ENCODE results near the gene CBLB. TPM values are rescaled to one million over a fixed set of nuclear protein-coding genes. Genes with fewer than 3 reads are reported as not detected.

The CBLB gene
- total and polyA plus RNA-seq, 9 of the 15 experiments (the other 6 are each of a cell fraction or from before 2014, with no cell fraction given) = 1.8 to 8.1 (median 5.3) TPM

- H2AFZ ChIP-seq (ENCODE audit: low read depth, low read length) = no peak overlapping the region
- CTCF ChIA-PET (ENCODE audit: low intra/inter-chr PET ratio) = no interaction called here
- H3K79me2 ChIP-seq (ENCODE audit: control insufficient read depth, insufficient read depth, low read length) = no peaks in the 10 kb centered on the region
- no peak overlapping the region for H3K9ac ChIP-seq (ENCODE audit: insufficient read depth in 1 of 2, low read depth in 2 of 2, low read length in 2 of 2)
- ATAC-seq = no peak
- H3K9me1 ChIP-seq (ENCODE audit: control insufficient read depth, insufficient read depth, low read length) = no peaks in the 10 kb centered on the region
- BruUV-seq (replicated peaks) = no TSS peak
- FAIRE-seq = no peak
- no peaks in the 10 kb centered on the region for H3K9me3 ChIP-seq (replicated peaks; ENCODE audit: control insufficient read depth, insufficient read depth, low read depth, low read length)
- TF ChIP-seq TSC22D4 (tag; IDR thresholded peaks at IDR 0.05) (no peak), NCOA4 (IDR thresholded peaks at IDR 0.05; ENCODE audit: partially characterized antibody) (no peak), ZNF316 (IDR thresholded peaks at IDR 0.05) (peak; percentile 47; the same call in 1 of the 2 replicates), PTTG1 (tag; IDR thresholded peaks at IDR 0.05; ENCODE audit: low read depth) (no peak)
- no peak overlapping the region for H3K4me2 ChIP-seq (ENCODE audit: insufficient read depth, low read length)
- H3K27ac ChIP-seq (ENCODE audit: extremely low read depth, low read depth, low read length) = no peak overlapping the region
- H3K4me1 ChIP-seq (replicated peaks in 1 of 2; ENCODE audit: control insufficient read depth in 2 of 2, insufficient read depth in 2 of 2, low read length in 2 of 2) = no peaks in the 10 kb centered on the region
- no peaks in the 10 kb centered on the region for H4K20me1 ChIP-seq (replicated peaks; ENCODE audit: control insufficient read depth, insufficient read depth, low read length)
- intact Hi-C loops (cut with micrococcal nuclease) = no loop called here
- no peak overlapping the region for H3K4me3 ChIP-seq
- 78% methylated on average over 2 of the region's 2 CpGs for WGBS (ENCODE audit: insufficient coverage, low coverage, missing lambda C conversion rate)
- DNase-seq (ENCODE audit: extremely low read depth in 1 of 4, low spot score in 3 of 4) = no peak
- in situ Hi-C loops (cut with MboI) = no loop called here
- H3K36me3 ChIP-seq (ENCODE audit: control insufficient read depth, insufficient read depth, low read length) = peaks cover 2% of the 10 kb centered on the region; the same call in 1 of the 3 replicates
- POLR2A ChIA-PET = no interaction called here
- no peaks in the 10 kb centered on the region for H3K27me3 ChIP-seq (ENCODE audit: control insufficient read depth in 2 of 2, insufficient read depth in 2 of 2, low read length in 2 of 2)
These were observed 12.2 kb downstream of the CBLB start for GRCh38 chr3:105856605-105857004.

- POLR2A ChIA-PET = no interaction called here
- intact Hi-C loops (cut with micrococcal nuclease) = no loop called here
These were observed 14.9 kb downstream of the CBLB start for GRCh38 chr3:105853801-105854432.

More at GRCh38 chr3:105853801-105854432, 14.9 kb downstream of the CBLB start:
- Histone ChIP-seq H3K9me3 (replicated peaks; ENCODE audit: control insufficient read depth, insufficient read depth, low read depth, low read length) (no peaks in the 10 kb centered on the region), H3K27ac (ENCODE audit: extremely low read depth, low read depth, low read length) (no peak overlapping the region), H4K20me1 (replicated peaks; ENCODE audit: control insufficient read depth, insufficient read depth, low read length) (no peaks in the 10 kb centered on the region), H3K36me3 (ENCODE audit: control insufficient read depth, insufficient read depth, low read length) (no peaks in the 10 kb centered on the region), H2AFZ (ENCODE audit: low read depth, low read length) (no peak overlapping the region), H3K4me2 (ENCODE audit: insufficient read depth, low read length) (no peak overlapping the region), H3K79me2 (ENCODE audit: control insufficient read depth, insufficient read depth, low read length) (no peaks in the 10 kb centered on the region), H3K4me3 (no peak overlapping the region), H3K4me1 (replicated peaks in 1 of 2; ENCODE audit: control insufficient read depth in 2 of 2, insufficient read depth in 2 of 2, low read length in 2 of 2) (no peaks in the 10 kb centered on the region), H3K9me1 (ENCODE audit: control insufficient read depth, insufficient read depth, low read length) (no peaks in the 10 kb centered on the region), H3K9ac (ENCODE audit: insufficient read depth in 1 of 2, low read depth in 2 of 2, low read length in 2 of 2) (no peak overlapping the region), H3K27me3 (ENCODE audit: control insufficient read depth in 2 of 2, insufficient read depth in 2 of 2, low read length in 2 of 2) (no peaks in the 10 kb centered on the region)
- WGBS (ENCODE audit: insufficient coverage, low coverage, missing lambda C conversion rate) = 62% methylated on average over 7 of the region's 7 CpGs
- CTCF ChIA-PET (ENCODE audit: low intra/inter-chr PET ratio) = no interaction called here
- ATAC-seq (no peak), FAIRE-seq (no peak), DNase-seq (ENCODE audit: extremely low read depth in 1 of 4, low spot score in 3 of 4) (no peak)
- TF ChIP-seq ZNF24 (IDR thresholded peaks at IDR 0.05) (no peak), MTF1 (CRISPR knock-in tag; IDR thresholded peaks at IDR 0.05; ENCODE audit: borderline replicate concordance) (no peak), TCFL5 (CRISPR knock-in tag; conservative IDR thresholded peaks at IDR 0.05) (no peak), ATF6 (CRISPR knock-in tag; IDR thresholded peaks at IDR 0.05) (no peak)
- no TSS peak for BruUV-seq (replicated peaks)
- in situ Hi-C loops (cut with MboI) = no loop called here

Data from K562 (cell line).